Renal pelvis (tissue), 12 donors: Measurements from ENCODE around the gene RIC1. TPM values are rescaled to one million over a fixed set of nuclear protein-coding genes. Genes with fewer than 3 reads are reported as not detected.
"Not testable (repeated sequence)": the region's sequence is repeated elsewhere in the genome, so short reads cannot be mapped to it uniquely, and the experiment has no call there.

Source experiments
- DNase-seq: peaks from one replicate; pipeline ENCODE4 v3.0.0-alpha.2; 2013
- long read RNA-seq, 16 experiments: transcript quantifications; one replicate each; lab custom pipeline, GENCODE V29; 2026
- polyA plus RNA-seq, 3 donors: library from polyadenylated mRNA; unstranded; fragments of 120-200 nt; gene quantifications; one replicate each; pipeline ENCODE4 v1.2.1, GENCODE V29; 2013; ENCODE audit not compliant: insufficient read length in 3 of 3

Gene RIC1, protein sequence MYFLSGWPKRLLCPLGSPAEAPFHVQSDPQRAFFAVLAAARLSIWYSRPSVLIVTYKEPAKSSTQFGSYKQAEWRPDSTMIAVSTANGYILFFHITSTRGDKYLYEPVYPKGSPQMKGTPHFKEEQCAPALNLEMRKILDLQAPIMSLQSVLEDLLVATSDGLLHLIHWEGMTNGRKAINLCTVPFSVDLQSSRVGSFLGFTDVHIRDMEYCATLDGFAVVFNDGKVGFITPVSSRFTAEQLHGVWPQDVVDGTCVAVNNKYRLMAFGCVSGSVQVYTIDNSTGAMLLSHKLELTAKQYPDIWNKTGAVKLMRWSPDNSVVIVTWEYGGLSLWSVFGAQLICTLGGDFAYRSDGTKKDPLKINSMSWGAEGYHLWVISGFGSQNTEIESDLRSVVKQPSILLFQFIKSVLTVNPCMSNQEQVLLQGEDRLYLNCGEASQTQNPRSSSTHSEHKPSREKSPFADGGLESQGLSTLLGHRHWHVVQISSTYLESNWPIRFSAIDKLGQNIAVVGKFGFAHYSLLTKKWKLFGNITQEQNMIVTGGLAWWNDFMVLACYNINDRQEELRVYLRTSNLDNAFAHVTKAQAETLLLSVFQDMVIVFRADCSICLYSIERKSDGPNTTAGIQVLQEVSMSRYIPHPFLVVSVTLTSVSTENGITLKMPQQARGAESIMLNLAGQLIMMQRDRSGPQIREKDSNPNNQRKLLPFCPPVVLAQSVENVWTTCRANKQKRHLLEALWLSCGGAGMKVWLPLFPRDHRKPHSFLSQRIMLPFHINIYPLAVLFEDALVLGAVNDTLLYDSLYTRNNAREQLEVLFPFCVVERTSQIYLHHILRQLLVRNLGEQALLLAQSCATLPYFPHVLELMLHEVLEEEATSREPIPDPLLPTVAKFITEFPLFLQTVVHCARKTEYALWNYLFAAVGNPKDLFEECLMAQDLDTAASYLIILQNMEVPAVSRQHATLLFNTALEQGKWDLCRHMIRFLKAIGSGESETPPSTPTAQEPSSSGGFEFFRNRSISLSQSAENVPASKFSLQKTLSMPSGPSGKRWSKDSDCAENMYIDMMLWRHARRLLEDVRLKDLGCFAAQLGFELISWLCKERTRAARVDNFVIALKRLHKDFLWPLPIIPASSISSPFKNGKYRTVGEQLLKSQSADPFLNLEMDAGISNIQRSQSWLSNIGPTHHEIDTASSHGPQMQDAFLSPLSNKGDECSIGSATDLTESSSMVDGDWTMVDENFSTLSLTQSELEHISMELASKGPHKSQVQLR (N-terminal part only)
- polyA plus RNA-seq: 10 to 100 TPM; 27.5 to 35.5 (median 30.6) TPM
- long read RNA-seq, donor 1, full-length matches to known transcripts: 2 of 2 reads
- long read RNA-seq, donor 1, partial matches to known transcripts: 0 of 2 reads
- long read RNA-seq, donor 1, other reads (novel, unspliced or antisense): 0 of 2 reads
- long read RNA-seq, donor 2, full-length matches to known transcripts: 2 of 2 reads
- long read RNA-seq, donor 2, partial matches to known transcripts: 0 of 2 reads
- long read RNA-seq, donor 2, other reads (novel, unspliced or antisense): 0 of 2 reads
- long read RNA-seq, donor 3, partial matches to known transcripts: 8 of 8 reads
- long read RNA-seq, donor 3, other reads (novel, unspliced or antisense): 0 of 8 reads
- long read RNA-seq, donor 4, full-length matches to known transcripts: 1 of 11 reads
- long read RNA-seq, donor 4, partial matches to known transcripts: 10 of 11 reads
- long read RNA-seq, donor 4, other reads (novel, unspliced or antisense): 0 of 11 reads
- long read RNA-seq, donor 5: 0 reads
- long read RNA-seq, donor 6, full-length matches to known transcripts: 1 of 1 reads
- long read RNA-seq, donor 6, partial matches to known transcripts: 0 of 1 reads
- long read RNA-seq, donor 6, other reads (novel, unspliced or antisense): 0 of 1 reads
- long read RNA-seq, donor 7, full-length matches to known transcripts: 2 of 2 reads
- long read RNA-seq, donor 7, partial matches to known transcripts: 0 of 2 reads
- long read RNA-seq, donor 7, other reads (novel, unspliced or antisense): 0 of 2 reads
- long read RNA-seq, donor 8, full-length matches to known transcripts: 1 of 1 reads
- long read RNA-seq, donor 8, partial matches to known transcripts: 0 of 1 reads
- long read RNA-seq, donor 8, other reads (novel, unspliced or antisense): 0 of 1 reads
- long read RNA-seq, donor 9: 0 reads
- long read RNA-seq, donor 10: 0 reads
- long read RNA-seq, donor 11, full-length matches to known transcripts: 1 of 1 reads
- long read RNA-seq, donor 11, partial matches to known transcripts: 0 of 1 reads
- long read RNA-seq, donor 11, other reads (novel, unspliced or antisense): 0 of 1 reads
- long read RNA-seq, donor 12, full-length matches to known transcripts: 1 of 32 reads
- long read RNA-seq, donor 12, partial matches to known transcripts: 31 of 32 reads
- long read RNA-seq, donor 12, other reads (novel, unspliced or antisense): 0 of 32 reads
- long read RNA-seq, donor 13, partial matches to known transcripts: 8 of 8 reads
- long read RNA-seq, donor 13, other reads (novel, unspliced or antisense): 0 of 8 reads
- long read RNA-seq, donor 14: 0 reads
- long read RNA-seq, donor 15, full-length matches to known transcripts: 2 of 17 reads
- long read RNA-seq, donor 15, partial matches to known transcripts: 15 of 17 reads
- long read RNA-seq, donor 15, other reads (novel, unspliced or antisense): 0 of 17 reads
- long read RNA-seq, donor 16, full-length matches to known transcripts: 2 of 2 reads
- long read RNA-seq, donor 16, partial matches to known transcripts: 0 of 2 reads
- long read RNA-seq, donor 16, other reads (novel, unspliced or antisense): 0 of 2 reads

DNA sequence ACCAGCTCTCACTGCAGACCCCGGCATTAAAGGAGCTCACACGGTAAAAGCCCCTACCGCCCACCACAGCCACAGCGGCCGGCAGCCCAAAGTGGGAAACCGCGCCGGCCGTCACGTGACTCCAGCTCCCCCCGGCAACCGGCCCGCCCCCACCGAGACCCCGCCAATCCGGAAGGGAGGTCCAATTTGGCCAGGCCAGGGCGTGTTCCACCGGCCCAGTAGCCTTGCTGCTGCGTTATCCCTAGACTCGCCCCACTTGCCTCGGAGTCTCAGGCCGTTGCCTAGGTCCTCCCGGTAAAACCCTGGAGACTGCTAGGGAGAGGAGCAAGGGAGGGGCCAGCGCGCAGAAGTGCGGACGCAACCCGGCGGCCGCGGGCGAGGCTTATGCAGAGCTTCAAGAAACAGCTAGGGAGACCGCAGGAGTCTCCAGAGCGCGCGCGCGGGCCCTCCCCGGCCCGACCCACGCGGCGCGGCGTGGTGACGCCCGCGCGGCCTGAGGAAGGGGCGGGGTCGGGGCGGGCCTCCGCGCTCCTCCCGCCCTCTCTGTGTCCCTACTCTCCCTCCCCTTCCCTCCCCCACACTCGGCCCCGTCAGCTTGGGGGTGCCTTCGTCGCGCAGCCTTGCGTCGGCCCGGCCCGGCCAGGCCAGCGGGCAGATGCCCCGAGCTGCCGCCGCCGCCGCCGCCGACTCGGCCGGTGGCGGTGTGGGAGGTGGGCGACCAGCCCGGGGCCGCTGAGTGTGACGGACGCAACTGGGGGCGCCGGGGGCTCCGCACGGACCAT is at the start of gene RIC1:
RIC1 (plus strand) TSS at position 578 of the 782 bp plus-strand sequence; CDS start at position 781, 203 bp downstream.
- DNase-seq: peak; percentile 93

DNA sequence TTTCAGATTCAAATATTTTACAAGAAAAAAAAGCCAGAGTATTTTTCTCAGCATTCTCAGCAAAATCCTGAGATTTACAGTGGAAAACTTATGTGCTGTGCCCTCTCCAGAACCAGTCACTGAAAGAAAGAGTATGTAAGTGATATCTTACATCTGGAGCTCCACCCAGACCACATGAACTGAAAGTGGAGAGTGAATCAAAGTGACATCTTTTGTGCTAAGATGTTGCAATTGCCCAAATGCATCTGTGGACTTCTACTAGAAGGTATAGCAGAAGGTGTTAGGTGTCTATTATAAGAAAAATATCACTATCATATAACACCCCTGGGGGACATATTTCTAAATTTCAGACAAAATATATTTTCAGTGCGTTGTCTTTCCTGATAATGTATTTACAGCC is 49.0 kb upstream of the RIC1 start:
- no peak for DNase-seq

DNA sequence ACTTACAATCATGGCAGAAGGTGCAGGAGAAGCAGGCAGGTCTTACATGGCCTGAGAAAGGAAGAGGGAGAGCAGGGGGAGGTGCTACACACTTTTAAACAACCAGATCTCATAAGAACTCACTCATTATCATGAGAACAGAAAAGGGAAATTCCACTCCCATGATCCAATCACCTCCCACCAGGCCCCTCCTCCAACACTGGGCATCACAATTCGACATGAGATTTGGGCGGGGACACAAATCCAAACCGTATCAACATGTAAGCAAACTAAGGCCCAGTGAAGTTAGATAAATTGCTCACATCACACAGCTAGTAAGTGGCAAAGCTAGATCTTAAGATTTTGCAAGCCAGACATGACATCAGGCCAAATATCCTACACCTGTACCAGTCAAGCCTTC is 48.3 kb upstream of the RIC1 start:
- DNase-seq: no peak

DNA sequence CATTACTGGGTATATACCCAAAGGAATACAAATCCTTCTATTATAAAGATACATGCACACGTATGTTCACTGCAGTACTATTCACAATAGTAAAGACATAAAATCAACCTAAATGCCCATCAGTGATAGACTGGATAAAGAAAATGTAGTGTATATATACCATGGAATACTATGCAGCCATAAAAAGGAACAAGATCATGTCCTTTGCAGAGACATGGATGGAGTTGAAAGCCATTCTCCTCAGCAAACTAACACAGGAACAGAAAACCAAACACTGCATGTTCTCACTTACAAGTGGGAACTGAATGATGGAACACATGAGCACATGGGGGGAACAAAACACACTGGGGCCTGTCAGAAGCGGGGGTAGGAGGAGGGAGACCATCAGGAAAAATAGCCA is 47.2 kb upstream of the RIC1 start:
- not testable (repeated sequence) for DNase-seq

DNA sequence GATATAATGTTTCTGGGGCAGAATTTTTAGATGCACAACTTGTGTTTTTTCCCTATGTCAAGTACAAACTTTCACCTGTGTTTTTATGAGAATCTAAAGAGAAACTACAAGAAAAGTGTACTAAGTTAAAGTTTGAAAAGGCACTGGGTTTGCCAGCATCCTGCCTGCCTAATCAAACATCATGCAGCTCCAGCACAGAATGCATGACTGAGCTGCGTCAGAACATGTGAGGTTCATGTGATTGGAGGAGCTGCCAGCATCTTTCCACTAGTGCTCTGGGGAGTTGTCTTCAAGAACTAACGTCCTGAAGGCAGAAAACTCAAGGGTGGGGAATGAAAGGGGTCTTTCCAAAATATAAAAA is 46.1 kb upstream of the RIC1 start:
- no peak for DNase-seq

DNA sequence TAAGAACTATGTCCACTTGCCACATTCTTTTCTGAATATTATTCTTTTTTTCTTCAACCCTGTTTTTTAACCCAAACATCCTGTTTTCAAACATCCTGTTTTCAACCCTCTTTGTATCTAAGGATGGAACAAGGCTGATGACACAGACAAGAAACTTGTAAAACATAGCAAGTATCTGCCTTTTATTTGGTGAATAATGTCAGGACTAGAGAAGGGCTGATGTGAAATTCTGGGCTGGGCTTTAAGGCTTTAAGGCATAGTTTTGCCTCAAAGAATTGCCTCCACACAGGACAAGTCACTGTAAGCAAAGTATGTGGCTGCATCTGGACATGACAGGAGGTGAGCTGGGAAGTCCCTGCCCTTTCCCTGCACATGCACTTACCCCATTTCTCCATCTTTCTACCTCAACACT is 42.5 kb upstream of the RIC1 start:
- DNase-seq: no peak

DNA sequence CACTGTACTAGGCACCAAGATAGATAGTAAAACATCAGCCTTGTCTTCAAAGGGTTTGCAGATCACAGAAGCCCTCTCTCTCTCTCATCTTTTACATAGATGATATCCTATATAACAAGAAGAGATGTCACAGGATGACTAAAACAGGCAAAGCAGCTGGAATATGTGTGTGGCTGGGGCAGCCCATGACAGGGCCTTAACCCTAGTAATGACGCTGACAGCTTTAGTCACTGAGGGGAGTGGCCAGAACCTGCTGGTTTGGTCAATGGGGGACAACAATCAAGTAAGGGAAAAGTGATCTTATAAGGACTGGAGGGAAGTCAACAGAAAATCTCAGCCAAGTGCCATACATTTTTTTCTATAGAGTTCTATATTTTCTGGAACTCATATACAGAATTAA is 41.9 kb upstream of the RIC1 start:
- DNase-seq: no peak

DNA sequence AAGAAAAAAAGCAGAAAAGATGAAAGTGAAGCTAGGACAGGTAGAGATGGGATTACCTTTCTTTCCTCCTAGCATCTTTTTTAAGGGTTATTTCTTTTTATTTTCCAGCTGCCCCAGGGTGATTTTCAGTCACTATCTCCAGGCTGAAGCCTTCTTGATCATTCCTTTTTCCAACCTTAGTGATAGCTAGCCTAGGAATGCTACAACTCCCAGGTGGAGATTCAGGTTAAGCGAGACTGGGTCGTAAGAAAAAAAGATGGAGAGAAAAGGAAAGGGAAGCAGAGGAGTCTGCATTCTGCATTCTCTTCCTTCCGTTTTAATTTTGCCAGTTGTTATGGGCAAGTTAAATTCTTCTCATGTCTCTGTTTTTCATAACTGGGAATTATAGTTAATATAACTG is 36.7 kb upstream of the RIC1 start:
- no peak for DNase-seq

DNA sequence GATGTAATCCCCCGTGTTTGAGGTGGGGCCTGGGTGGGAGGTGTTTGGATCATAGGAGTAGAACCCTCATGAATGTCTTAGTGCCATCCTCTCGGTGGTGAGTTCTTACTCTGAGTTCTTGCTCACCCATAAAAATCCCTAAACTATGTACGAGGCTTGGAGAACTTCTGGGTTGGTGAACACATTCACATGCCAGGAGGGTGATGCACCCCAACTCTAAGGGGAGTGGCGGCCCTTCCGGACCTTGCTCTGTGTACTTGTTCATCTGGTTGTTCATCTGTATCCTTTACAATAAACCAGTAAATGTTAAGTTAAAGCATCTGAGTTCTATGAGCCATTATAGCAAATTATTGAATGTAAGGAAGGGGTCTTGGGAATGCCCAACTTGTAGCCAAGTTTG is 36.0 kb upstream of the RIC1 start:
- DNase-seq: no peak

DNA sequence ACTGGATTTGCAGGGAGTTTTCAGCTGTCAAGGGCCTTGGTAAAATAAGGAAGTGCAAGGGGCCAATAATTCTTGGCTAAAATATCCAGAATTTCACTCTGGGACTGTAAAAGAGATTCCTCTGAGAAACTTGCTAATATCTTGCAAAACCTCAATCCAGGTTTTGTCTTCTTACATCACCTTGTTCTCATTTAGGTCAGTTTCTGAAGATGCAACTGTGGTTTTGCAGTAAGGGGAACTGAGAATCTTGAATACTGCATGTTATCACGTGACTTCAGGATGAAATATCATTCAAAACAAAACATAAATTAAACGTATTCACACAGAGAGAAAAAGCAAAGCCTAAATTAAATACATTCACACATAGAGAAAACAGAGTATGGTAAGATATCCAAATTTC is 35.0 kb upstream of the RIC1 start:
- no peak for DNase-seq

DNA sequence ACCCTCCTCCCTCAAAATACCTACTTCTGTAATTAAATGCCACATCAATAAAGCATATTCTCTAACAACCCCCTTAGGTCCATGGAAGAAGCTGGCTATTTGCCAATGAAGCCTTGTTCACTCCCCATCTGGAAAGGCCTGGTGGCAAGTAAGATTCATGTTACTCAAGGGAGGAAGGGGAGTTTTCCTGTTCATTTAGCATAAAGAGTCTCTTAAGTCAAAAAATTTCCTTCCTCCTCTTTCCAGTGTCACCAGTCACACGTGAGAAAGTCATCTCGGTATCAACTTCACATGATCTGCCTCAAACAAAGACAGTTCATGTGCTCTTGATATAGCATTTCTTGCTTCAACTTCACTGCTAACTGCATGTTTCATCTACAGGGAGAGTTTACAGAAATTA is 32.7 kb upstream of the RIC1 start:
- peak; percentile 52 for DNase-seq

DNA sequence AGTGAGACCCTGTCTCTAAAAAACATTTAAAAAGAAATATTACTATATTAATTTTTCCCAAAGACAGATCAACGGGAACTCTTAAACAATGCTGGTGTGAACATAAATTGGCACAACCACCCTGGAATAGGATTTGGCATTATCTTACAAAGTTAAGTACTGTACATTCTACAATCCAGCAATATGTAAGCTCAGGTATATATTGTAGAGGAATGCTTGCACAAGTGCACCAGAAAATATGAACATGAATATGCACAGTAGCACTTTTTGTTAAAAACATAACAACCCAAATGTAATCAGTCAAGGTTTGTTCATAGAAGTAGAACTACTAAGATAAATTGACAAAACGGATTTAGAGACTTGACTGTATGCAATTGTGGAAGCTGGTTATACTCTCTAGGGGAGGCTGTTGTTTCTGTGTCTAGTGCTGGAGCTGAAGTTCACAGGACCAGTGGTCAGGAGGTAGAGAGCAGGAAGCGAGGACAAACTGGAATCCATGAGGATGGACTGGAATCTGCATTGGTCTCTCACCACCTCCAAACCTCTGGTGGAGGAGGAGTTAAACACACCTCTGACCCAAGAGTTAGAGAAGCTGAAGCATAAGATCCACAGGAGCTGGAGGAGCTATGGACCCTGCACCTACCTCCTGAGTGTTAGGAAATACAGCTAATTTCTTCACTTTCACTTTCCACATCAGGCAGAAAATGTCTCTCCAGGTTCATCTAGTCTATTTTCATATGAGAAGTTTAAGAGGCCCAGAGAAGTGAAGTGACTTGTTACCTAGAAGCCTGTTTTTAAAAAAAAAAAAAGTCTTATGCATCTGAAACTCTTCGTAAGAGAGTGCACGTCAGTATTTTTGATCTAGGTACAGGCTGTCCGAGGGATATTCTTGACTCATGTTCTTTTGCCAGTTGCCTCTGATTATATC is 20.3 kb upstream of the RIC1 start:
- no peak for DNase-seq

DNA sequence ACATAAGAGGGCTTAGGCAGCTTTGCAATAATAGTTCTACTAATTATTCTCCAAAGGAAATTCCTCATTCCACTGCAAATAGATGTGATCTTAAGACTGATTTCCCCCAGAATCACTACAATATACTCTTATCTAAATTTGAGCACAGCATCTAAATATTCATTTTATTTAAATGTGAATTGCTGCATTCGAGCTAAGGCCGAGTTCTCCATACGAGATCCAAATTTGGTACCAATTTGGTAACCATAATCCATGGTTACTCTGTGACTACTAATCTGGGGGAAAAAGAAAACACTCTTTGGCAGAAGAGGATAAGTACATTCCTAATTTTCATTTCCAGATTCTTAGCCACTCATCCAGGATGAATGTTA is 19.7 kb upstream of the RIC1 start:
- no peak for DNase-seq

DNA sequence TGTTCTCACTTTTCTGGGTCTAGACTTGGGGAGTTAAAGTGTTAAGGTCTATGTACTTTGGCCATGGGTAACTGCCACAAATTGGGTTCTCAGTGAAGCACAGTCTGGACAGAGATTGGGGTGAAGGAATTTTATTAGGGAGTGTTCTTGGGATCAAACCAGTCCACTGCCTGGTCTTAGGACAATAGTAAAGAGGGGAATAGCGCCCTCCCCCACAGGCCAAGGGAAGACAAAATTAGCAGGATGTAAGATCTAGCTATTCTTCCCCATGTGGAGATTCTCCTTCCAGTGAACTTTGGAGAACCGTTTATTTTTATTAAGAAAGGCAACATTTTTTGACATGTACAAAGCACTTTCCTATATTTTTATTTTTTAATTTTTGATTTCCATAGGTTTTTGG is 18.4 kb upstream of the RIC1 start:
- DNase-seq: no peak

DNA sequence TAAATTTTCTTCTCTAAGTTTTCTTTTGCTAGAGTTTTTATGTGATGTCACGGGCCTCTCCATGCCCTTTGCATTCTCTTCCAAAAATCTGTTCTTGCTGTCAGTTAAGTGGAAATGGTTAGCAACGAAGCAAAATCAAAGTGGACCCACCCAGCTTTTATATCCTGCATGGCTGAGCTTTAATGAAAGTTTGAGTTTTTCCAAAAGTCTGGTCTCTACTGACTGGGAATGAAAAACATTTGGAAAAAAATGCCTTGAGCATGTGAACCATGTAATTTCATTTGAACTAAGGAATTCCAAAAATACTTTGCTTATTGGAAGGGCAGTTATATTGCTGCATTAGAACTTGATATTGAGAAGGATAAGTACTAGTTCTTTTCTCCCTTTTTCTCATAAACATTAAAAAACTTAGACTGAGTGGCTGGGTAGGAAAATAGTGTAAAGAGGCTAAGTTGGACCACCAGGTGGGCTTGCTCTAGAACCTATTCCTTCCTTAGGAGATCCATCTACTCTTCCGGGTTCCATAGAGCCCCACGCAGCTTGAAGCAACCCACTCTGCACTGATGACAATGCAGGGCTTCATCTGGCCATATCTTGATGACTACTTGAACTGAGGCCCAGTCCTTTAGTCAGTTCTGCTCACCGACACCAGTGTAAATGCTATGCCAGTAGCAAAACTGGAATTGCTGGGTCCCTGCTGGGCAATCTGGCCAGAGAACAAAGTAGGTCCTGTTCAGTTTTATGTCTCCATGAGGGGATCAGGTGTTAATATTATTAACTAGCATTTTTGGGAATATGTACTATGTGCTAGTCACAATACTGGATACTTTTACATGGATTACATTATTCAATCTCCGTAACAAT is 17.4 kb upstream of the RIC1 start:
- DNase-seq: no peak

DNA sequence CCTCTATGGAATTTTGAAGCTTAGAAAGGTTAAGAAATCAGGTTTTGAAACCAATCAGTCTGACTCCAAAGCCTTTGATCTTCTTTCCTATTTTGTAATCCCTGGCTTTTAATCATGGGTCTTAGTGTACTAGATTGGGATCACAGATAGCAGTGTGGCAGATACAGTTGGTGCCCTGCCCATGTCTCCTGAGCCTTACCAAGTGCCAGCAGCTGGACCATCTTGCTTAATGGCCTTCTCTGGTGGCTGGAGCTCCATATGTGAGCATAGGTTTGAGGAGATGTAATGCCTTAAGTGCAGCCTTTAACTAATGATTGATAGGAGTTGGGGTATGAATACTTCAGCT is 16.7 kb upstream of the RIC1 start:
- DNase-seq: no peak
